Tibial artery (tissue), 4 donors: ENCODE results near the gene WNT6.
A peak's percentile ranks its signal among the peaks of the same experiment; 100 is the strongest.

Experiments
- DNase-seq, 2 donors: peaks; one replicate each; pipeline ENCODE4 v3.0.0-alpha.2; 2019
- H3K27ac ChIP-seq, 2 donors: fragments of 200-600 bp; sonication (generic) in 1 of 2; 1 replicate in 1 of 2; 2 replicates in 1 of 2; pipeline ENCODE4 v1.5.1; 2018 to 2019; ENCODE audit warnings: mild to moderate bottlenecking in 1 of 2
- H3K27me3 ChIP-seq, 2 donors: fragments of 200-600 bp; sonication (generic) in 1 of 2; one replicate each; pipeline versions ENCODE4 v1.5.1 to v1.6.0; 2016 to 2019
- H3K36me3 ChIP-seq, 3 donors: fragments of 200-600 bp; sonication (generic) in 2 of 3; one replicate each; pipeline ENCODE4 v1.5.1; 2016 to 2019; ENCODE audit warnings: mild to moderate bottlenecking in 2 of 3
- H3K4me1 ChIP-seq, 4 donors: fragments of 200-600 bp; sonication (generic) in 2 of 4; 1 replicate in 3 of 4; 2 replicates in 1 of 4; pipeline ENCODE4 v1.5.1; 2016 to 2019
- H3K4me3 ChIP-seq, 2 donors: fragments of 200-600 bp; sonication (generic) in 1 of 2; 1 replicate in 1 of 2; 2 replicates in 1 of 2; pipeline ENCODE4 v1.5.1; 2018 to 2019; ENCODE audit warnings: mild to moderate bottlenecking in 2 of 2
- H3K9me3 ChIP-seq, 3 donors: fragments of 200-600 bp; sonication (generic) in 1 of 3; one replicate each; pipeline ENCODE4 v1.5.1; 2016 to 2019
- intact Hi-C: fragments of 100-400 bp; cut with DNase I; formaldehyde crosslinking; loops from one replicate; pipeline ENCODE4 v1.15.0; 2023; ENCODE audit warnings: low total_unique reads
- TF ChIP-seq, protein P1 (sequence below), 2 experiments: fragments of 200-600 bp in 1 of 2; fragments of 450-650 bp in 1 of 2; IDR thresholded peaks; one replicate each; pipeline ENCODE4 v1.5.1; 2017 to 2019; ENCODE audit warnings: antibody characterized with exemption in 2 of 2, mild to moderate bottlenecking in 1 of 2, moderate library complexity in 1 of 2

Gene WNT6

DNA sequence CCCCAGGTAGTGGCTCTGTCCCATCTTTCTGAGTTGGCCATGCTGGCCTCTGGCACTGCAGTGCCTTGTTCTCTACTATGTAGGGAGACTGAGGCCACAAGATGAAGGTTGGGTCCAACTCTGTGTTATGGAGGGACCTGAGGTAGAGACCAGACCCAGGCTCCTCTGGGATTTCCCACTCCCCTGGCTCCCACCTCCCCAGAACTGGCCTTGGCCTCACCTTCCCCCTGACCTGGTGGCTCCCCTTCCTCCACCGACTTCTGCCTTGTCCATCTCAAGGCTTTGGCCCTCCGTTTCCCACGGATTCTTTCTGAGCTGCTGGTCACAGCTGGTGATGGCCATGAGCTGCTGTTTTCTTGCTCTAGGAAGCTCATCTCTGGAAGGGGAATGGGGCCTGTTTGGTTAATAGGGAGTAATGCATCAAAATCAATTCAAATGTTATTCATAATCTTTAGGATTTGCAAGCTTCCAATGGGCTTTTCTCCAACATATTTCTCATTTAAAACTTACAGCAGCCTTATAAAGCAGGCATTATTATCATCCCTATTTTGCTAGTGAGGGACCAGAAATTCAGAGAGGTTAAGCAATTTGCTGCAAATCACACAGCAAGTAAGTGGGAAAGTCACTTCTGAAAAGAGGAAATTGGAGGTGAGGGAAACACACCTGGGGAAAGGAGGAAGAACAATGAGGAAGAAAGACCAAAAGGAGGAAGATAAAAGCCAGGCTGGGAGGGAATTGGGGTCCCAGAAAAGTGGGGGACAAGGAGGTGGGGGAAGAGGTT lies 28.9 kb upstream of the WNT6 start:
- H3K27me3 ChIP-seq = no peaks in the 10 kb centered on the region
- peak in 1 of 2 donors; percentile 33 for DNase-seq
- TF ChIP-seq, protein P1, sequence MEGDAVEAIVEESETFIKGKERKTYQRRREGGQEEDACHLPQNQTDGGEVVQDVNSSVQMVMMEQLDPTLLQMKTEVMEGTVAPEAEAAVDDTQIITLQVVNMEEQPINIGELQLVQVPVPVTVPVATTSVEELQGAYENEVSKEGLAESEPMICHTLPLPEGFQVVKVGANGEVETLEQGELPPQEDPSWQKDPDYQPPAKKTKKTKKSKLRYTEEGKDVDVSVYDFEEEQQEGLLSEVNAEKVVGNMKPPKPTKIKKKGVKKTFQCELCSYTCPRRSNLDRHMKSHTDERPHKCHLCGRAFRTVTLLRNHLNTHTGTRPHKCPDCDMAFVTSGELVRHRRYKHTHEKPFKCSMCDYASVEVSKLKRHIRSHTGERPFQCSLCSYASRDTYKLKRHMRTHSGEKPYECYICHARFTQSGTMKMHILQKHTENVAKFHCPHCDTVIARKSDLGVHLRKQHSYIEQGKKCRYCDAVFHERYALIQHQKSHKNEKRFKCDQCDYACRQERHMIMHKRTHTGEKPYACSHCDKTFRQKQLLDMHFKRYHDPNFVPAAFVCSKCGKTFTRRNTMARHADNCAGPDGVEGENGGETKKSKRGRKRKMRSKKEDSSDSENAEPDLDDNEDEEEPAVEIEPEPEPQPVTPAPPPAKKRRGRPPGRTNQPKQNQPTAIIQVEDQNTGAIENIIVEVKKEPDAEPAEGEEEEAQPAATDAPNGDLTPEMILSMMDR (IDR thresholded peaks at IDR 0.05) = no peak

DNA sequence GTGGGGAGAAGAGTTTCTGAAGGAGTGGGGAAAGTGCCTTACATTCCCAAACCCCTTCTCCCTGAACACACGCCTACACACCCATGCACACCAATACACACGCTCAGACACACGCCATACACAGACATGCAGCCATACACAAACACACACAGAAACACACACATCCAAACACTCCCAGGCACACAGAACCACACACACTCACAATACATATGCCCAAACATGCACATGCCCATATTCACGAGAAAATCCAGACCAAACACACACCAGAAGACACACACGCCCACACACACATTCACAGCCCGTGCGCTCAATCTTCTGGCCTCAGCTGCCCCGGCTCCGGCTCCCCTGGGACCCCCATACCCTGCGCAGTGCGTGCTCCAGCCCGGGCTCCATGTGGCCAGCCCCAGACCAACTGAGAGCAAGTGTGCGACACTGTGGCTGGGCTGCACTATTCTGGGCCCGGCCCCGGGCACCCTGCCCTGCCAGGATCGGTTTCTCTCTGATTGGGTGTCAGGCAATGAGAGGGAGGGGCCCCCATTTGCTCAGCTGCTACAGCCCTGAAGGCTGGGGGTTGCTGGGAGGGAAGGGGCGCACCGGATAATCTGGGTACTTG lies 28.1 kb upstream of the WNT6 start, which contains the start of gene PRKAG3:
PRKAG3 (minus strand) TSS at position 426 of the 613 bp plus-strand sequence.
- TF ChIP-seq, protein P1 (IDR thresholded peaks at IDR 0.05) = no peak
- Histone ChIP-seq H3K27me3 (no peaks in the 10 kb centered on the region), H3K4me1 (peaks cover 0 to 36% (median 25%) of the 10 kb centered on the region in 4 donors), H3K9me3 (no peaks in the 10 kb centered on the region), H3K36me3 (no peaks in the 10 kb centered on the region), H3K4me3 (no peak within 1 kb of the TSS), H3K27ac (peak within 1 kb of the TSS; percentile 68 to 71)
- intact Hi-C loops = no loop called here
- peak in 1 of 2 donors; percentile 80 for DNase-seq

More for the DNA sequence above, 28.9 kb upstream of the WNT6 start:
- intact Hi-C loops = no loop called here
- H3K27ac ChIP-seq = peak overlapping the region in 1 of 2 donors; percentile 68
- H3K9me3 ChIP-seq = no peaks in the 10 kb centered on the region
- H3K4me3 ChIP-seq = no peak overlapping the region
- H3K4me1 ChIP-seq = peaks cover 0 to 36% (median 25%) of the 10 kb centered on the region in 4 donors
- H3K36me3 ChIP-seq = no peaks in the 10 kb centered on the region

GRCh38 chr2:218832081-218832480 lies 27.5 kb upstream of the WNT6 start:
- TF ChIP-seq, protein P1 (IDR thresholded peaks at IDR 0.05) = no peak
- Histone ChIP-seq H3K27me3 (no peaks in the 10 kb centered on the region), H3K27ac (peak overlapping the region; percentile 68 to 71), H3K9me3 (no peaks in the 10 kb centered on the region), H3K4me3 (no peak overlapping the region), H3K36me3 (no peaks in the 10 kb centered on the region), H3K4me1 (peaks cover 0 to 36% (median 25%) of the 10 kb centered on the region in 4 donors)
- intact Hi-C loops = no loop called here
- DNase-seq = no peak

- H3K27ac ChIP-seq = peak overlapping the region; percentile 68 to 71
- H3K36me3 ChIP-seq = no peaks in the 10 kb centered on the region
- DNase-seq = peak; percentile 53 to 80
- H3K4me1 ChIP-seq = peaks cover 0 to 36% (median 25%) of the 10 kb centered on the region in 4 donors
- intact Hi-C loops = no loop called here
- TF ChIP-seq, protein P1 (IDR thresholded peaks at IDR 0.05) = no peak
- H3K9me3 ChIP-seq = peaks cover 0 to 2% (median 0%) of the 10 kb centered on the region in 3 donors
- no peaks in the 10 kb centered on the region for H3K27me3 ChIP-seq
- no peak overlapping the region for H3K4me3 ChIP-seq
These were observed 27.1 kb upstream of the WNT6 start for GRCh38 chr2:218832520-218832919.

DNA sequence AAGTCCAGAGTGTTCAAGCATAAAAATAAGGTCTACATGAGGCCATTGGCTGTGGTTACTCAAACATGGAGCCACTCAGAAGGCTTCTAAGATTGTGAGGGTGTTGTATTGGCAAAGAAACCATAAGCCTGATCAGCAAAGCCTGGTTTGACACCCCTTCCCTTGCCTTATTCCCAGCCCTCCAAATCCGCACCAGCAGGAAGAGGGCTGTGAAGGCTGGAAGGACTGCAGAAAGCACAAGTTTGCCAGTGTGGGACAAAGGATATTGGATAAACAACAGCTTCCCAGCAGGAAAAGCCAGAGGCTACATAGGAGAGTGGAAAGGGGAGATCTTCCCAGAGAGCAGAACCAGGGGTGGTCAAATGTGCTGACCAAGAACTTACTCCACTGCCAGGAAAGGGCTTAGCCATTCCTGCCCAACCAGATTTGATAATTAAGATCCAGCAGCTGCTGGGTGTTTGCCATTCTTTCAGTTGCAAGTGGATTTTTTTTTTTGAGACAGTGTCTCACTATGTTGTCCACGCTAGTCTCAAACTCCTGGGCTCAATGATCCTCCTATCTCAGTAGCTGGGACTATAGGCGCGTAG lies 26.5 kb upstream of the WNT6 start:
- H3K27ac ChIP-seq = peak overlapping the region; percentile 68 to 71
- peak in 1 of 2 donors; percentile 21 for DNase-seq
- no peaks in the 10 kb centered on the region for H3K36me3 ChIP-seq
- TF ChIP-seq, protein P1 (IDR thresholded peaks at IDR 0.05) = no peak
- H3K4me1 ChIP-seq = peaks cover 0 to 36% (median 25%) of the 10 kb centered on the region in 4 donors
- intact Hi-C loops = no loop called here
- H3K9me3 ChIP-seq = peaks cover 0 to 4% (median 0%) of the 10 kb centered on the region in 3 donors
- no peaks in the 10 kb centered on the region for H3K27me3 ChIP-seq
- H3K4me3 ChIP-seq = no peak overlapping the region
